NCI-H2227 treated with DMSO at 0.1 percent for 48 hours (cell line): ENCODE data around the gene USP6.
"Not testable (repeated sequence)": the region's sequence is repeated elsewhere in the genome, so short reads cannot be mapped to it uniquely, and the experiment has no call there.

Experiments
- DNase-seq: peaks from one replicate; lab custom pipeline; 2025; lab: John Stamatoyannopoulos, UW

USP6 gene

GRCh38 chr17:5191541-5192417 lies 75.9 kb downstream of the USP6 start, which contains the start of gene ZNF594:
TSS of gene ZNF594 (minus strand) at chr17:5191868. CDS start at chr17:5184256, 7,612 bp downstream.
- DNase-seq, result peak; percentile 69

DNA sequence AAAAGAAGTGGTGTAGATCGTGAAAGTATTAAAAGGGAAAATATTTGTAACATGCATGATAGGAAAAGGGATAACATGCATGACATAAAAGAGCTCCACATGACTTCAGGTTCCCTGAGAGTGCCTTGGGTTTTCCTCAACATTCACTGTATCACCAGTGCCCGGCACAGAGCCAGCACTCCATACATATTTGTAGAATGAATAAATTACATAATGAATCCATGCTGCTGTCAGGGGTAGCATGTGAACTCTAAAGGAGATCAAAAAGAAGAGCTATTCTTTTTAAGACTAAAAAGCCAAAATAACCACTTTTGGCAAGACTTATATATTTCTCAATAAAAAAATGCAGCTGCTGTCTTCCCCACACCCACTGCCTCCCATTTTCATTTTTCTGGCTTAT lies 78.5 kb downstream of the USP6 start:
- no peak for DNase-seq

DNA sequence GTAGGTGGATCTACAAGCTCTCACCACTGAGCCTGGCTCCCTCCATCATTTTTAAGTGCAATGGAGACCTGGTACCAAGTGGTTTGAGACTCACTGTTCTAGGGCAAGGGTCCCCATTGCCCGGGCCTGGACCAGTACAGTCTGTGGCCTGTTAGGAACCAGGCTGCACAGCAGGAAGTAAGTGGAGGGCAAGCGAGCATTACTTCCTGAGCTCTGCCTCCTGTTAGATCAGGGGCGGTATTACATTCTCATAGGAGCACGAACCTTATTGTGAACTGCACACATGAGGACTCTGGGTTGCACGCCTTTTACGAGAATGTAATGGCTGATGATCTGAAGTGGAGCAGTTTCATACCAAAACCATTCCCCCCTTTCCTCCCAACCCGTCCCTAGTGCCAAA lies 82.6 kb downstream of the USP6 start:
- DNase-seq, result no peak

GRCh38 chr17:5200360-5200759 lies 84.5 kb downstream of the USP6 start:
- no peak for DNase-seq

- DNase-seq, result no peak
These were observed 85.2 kb downstream of the USP6 start for GRCh38 chr17:5201011-5201410.

DNA sequence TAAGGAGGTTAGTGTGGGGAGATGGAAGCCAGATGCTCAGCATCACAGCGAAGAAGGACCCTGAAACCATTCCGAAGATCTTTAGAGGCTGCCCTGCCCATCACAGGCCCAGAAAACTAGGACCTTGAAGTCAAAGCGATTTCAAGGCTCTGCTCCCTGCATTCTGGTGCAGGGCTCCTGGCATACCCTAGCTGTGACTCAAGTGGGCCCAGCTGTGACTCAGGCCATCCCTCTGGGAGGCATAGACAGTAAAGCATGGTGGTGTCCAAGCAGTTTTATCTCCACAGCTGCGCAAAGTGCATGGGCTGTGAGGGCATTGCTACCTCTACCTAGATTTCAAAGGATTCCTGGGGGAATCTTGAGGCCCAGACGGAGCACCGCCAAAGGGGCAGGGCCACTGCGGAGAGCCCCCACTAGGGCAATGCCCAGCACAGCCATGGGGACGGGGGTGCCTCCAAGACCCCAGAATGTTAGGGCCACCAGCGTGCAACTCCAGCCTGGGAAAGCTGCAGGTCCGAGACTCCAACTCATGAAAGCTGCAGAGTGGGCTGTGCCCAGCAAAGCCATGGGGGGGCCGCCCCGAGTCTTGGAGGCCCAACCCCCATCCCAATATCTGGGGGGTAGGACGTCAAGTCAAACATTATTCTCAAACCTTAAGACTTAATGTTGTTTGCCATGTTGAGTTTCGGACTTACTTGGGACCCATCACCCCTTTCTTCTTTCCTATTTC lies 87.5 kb downstream of the USP6 start:
- no peak for DNase-seq

- no peak for DNase-seq
These were observed 88.1 kb downstream of the USP6 start for GRCh38 chr17:5203908-5204294.

DNA sequence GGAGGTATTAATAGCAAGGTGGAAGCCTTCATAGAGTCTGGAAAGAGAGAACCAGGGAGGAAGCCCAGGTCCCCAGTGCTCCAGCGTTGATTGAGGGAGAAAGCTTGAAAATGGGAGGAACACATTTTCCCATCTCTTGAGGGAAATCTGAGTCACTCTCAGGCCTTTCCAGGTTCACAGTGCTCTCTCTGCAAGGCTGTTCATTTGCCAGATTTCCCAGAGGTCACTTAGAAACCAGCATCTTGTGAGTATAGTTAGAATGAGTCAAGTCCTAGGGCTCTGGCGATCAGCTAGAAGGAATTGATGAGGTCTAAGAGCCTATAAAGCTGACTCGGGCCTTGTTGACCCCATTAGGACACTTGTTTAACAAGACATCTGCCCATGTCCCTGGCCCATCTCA lies 93.6 kb downstream of the USP6 start:
- DNase-seq, result no peak

DNA sequence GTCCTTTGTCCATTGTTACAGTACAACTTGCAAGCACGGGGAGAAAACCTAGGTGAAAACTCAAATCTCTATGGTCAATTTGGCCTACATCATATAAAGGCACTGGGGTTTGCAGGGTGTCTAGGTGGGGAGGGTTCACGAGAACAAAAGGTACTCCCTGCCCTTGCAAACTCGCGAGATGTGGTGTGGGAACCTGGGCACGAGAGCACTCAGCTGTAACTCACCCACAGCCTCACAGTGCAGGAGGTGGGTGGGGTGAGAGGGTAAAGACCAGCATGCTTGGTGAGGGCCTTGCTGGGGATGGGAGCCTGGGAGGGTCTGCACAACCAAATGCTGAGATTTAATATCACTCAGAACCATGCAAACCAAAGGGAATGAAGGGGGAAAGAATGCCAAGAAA lies 94.3 kb downstream of the USP6 start:
- no peak for DNase-seq

DNA sequence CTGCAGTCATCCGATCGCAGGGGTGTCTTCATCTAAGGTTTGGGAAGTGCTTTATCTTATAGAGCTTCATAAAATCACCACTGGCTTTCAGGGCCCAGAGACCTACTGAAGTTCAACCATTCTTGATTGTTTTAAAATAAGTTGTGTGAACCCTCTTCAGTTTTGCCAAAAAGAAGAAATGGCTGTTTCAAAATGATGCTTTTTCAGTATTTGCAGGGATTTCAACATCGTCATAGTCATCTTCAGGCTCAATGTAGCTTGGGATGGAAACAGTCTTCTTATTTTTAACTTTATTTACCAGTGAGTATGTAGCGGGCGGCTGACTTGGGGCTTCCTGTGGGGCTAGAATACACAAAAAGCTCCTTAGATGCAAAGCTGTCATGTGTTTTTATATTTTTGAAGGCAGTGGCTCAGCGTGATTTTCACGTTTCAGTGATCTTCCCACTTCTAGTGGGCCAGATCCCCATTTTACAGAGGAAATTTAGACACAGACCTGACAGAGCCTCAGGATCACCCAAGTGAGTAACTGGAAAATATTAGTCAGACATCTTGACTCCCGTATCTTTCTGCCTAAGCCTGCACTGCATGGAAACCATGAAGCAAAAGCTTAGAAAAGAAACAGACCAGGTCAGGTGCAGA lies 94.9 kb downstream of the USP6 start:
- no peak for DNase-seq

GRCh38 chr17:5211458-5211857 lies 95.6 kb downstream of the USP6 start:
- DNase-seq, result no peak

DNA sequence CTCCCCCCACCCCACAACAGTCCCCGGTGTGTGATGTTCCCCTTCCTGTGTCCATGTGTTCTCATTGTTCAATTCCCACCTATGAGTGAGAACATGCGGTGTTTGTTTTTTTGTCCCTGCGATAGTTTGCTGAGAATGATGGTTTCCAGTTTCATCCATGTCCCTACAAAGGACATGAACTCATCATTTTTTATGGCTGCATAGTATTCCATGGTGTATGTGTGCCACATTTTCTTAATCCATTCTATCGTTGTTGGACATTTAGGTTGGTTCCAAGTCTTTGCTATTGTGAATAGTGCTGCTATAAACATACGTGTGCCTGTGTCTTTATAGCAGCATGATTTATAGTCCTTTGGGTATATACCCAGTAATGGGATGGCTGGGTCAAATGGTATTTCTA lies 101.7 kb downstream of the USP6 start:
- DNase-seq, result not testable (repeated sequence)

DNA sequence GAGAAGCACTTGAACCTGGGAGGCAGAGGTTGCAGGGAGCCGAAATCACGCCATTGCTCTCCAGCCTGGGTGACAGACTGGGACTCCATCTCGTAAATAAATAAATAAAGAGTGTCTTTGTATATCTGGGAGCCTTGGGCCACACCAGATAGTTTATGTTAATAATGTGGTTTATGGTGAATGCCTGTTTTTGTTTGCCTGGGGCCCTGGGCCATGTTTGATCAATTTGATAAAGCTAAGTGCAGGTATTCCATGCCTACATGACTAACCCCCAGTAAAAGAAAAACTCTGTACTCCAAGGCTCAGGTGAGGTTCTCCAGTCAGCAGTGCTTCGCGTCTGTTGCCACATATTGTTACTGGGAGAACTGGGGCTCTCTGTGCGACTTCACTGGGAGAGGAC lies 103.7 kb downstream of the USP6 start:
- DNase-seq, result no peak

GRCh38 chr17:5220074-5220473 lies 104.2 kb downstream of the USP6 start:
- DNase-seq, result no peak

DNA sequence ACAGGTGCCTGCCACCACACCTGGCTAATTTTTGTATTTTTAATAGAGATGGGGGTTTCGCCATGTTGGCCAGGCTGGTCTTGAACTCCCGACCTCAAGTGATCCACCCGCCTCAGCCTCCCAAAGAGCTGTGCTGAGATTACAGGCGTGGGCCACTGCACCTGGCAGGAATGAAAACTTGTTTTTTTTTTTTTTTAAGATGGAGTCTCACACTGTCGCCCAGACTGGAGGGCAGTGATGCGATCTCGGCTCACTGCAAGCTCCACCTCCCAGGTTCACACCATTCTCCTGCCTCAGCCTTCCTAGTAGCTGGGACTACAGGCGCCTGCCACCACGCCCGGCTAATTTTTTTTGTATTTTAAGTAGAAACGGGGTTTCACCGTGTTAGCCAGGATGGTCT lies 106.1 kb downstream of the USP6 start:
- not testable (repeated sequence) for DNase-seq
